ENCODE results near the gene RITA1.

The RITA1 gene

GRCh38 chr12:113174461-113175384, 10.8 kb upstream of the RITA1 start:
- H3K36me3 ChIP-seq (ENCODE audit: control insufficient read depth, insufficient read depth, low read length), result peaks cover 59% of the 10 kb centered on the region
- DNase-seq (ENCODE audit: extremely low read depth, insufficient read length), result peak; percentile 57
- H3K27me3 ChIP-seq (replicated peaks; ENCODE audit: control insufficient read depth, insufficient read depth, low read length), result no peaks in the 10 kb centered on the region
- H3K4me3 ChIP-seq (replicated peaks; ENCODE audit: low read depth, low read length), result no peak overlapping the region
- peak; percentile 99 for TF ChIP-seq CTCF (IDR thresholded peaks at IDR 0.05; ENCODE audit: insufficient read depth, low read length, poor library complexity, severe bottlenecking)

GRCh38 chr12:113179023-113179422, 6.5 kb upstream of the RITA1 start:
- Histone ChIP-seq H3K27me3 (replicated peaks; ENCODE audit: control insufficient read depth, insufficient read depth, low read length) (no peaks in the 10 kb centered on the region), H3K4me3 (replicated peaks; ENCODE audit: low read depth, low read length) (no peak overlapping the region), H3K36me3 (ENCODE audit: control insufficient read depth, insufficient read depth, low read length) (peaks cover 48% of the 10 kb centered on the region)
- TF ChIP-seq CTCF (IDR thresholded peaks at IDR 0.05; ENCODE audit: insufficient read depth, low read length, poor library complexity, severe bottlenecking), result no peak
- DNase-seq (ENCODE audit: extremely low read depth, insufficient read length), result no peak

DNA sequence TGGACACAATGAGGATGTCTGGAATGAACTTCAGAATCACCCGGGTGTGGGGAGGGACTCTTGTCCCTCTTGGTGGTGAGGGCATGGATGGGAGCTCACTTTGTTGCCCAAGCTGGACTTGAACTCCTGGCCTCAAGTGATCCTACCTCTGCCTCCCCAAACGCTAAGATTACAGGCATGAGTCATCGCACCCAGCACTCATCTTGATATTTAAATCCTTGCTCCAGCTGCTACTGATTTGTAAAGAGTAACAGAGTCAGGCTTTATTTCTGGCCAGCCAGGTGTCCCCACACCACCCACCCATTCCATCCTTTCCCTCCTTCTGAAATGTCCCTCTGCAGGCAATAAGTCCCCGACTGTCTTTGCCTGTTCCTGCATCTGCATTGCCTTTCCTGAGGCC, 5.2 kb upstream of the RITA1 start:
- peaks cover 43% of the 10 kb centered on the region for H3K36me3 ChIP-seq (ENCODE audit: control insufficient read depth, insufficient read depth, low read length)
- H3K4me3 ChIP-seq (replicated peaks; ENCODE audit: low read depth, low read length), result no peak overlapping the region
- no peak for DNase-seq (ENCODE audit: extremely low read depth, insufficient read length)
- no peak for TF ChIP-seq CTCF (IDR thresholded peaks at IDR 0.05; ENCODE audit: insufficient read depth, low read length, poor library complexity, severe bottlenecking)
- H3K27me3 ChIP-seq (replicated peaks; ENCODE audit: control insufficient read depth, insufficient read depth, low read length), result no peaks in the 10 kb centered on the region

GRCh38 chr12:113181975-113182374, 3.5 kb upstream of the RITA1 start:
- Histone ChIP-seq H3K27me3 (replicated peaks; ENCODE audit: control insufficient read depth, insufficient read depth, low read length) (no peaks in the 10 kb centered on the region), H3K4me3 (replicated peaks; ENCODE audit: low read depth, low read length) (no peak overlapping the region), H3K36me3 (ENCODE audit: control insufficient read depth, insufficient read depth, low read length) (peaks cover 38% of the 10 kb centered on the region)
- DNase-seq (ENCODE audit: extremely low read depth, insufficient read length), result no peak
- TF ChIP-seq CTCF (IDR thresholded peaks at IDR 0.05; ENCODE audit: insufficient read depth, low read length, poor library complexity, severe bottlenecking), result no peak

- no peak for TF ChIP-seq CTCF (IDR thresholded peaks at IDR 0.05; ENCODE audit: insufficient read depth, low read length, poor library complexity, severe bottlenecking)
- H3K36me3 ChIP-seq (ENCODE audit: control insufficient read depth, insufficient read depth, low read length), result peaks cover 26% of the 10 kb centered on the region
- no peak for DNase-seq (ENCODE audit: extremely low read depth, insufficient read length)
- H3K27me3 ChIP-seq (replicated peaks; ENCODE audit: control insufficient read depth, insufficient read depth, low read length), result no peaks in the 10 kb centered on the region
- H3K4me3 ChIP-seq (replicated peaks; ENCODE audit: low read depth, low read length), result no peak overlapping the region
Measured at GRCh38 chr12:113183030-113183589, 2.4 kb upstream of the RITA1 start.

All from GM06990 (cell line).